Cardiac fibroblast (primary cell): ENCODE results near the gene RDH12.
A peak's percentile ranks its signal among the peaks of the same experiment; 100 is the strongest.

Experiments used
- DNase-seq, 2 donors: peaks; one replicate each; pipeline versions ENCODE4 v3.0.0 to v3.0.0-alpha.2; 2010; ENCODE audit warnings: low read depth in 2 of 2
- H3K4me3 ChIP-seq, 2 donors: replicated peaks in 1 of 2; 1 replicate in 1 of 2; 2 replicates in 1 of 2; pipeline ENCODE4 v1.5.1; 2011; ENCODE audit warnings: low read depth in 2 of 2, low read length in 2 of 2, mild to moderate bottlenecking in 2 of 2, moderate library complexity in 1 of 2
- CTCF ChIP-seq: IDR thresholded peaks from one replicate; pipeline ENCODE4 v1.5.1; 2011; ENCODE audit warnings: low read depth, mild to moderate bottlenecking, low read length, inconsistent platforms

Gene RDH12

GRCh38 chr14:67736771-67737170 is 35.1 kb downstream of the RDH12 start:
- no peak for DNase-seq
- no peak for TF ChIP-seq CTCF
- H3K4me3 ChIP-seq, result no peak overlapping the region

GRCh38 chr14:67738740-67739504 is 37.2 kb downstream of the RDH12 start:
- TF ChIP-seq CTCF, result no peak
- no peak overlapping the region for H3K4me3 ChIP-seq
- DNase-seq, result peak; percentile 97 to 99

- TF ChIP-seq CTCF, result no peak
- H3K4me3 ChIP-seq, result no peak overlapping the region
- DNase-seq, result no peak
Measured at GRCh38 chr14:67744046-67744445, 42.4 kb downstream of the RDH12 start.

GRCh38 chr14:67746927-67747326 is 45.2 kb downstream of the RDH12 start:
- no peak overlapping the region for H3K4me3 ChIP-seq
- TF ChIP-seq CTCF, result no peak
- DNase-seq, result no peak

GRCh38 chr14:67748312-67748711 is 46.6 kb downstream of the RDH12 start:
- H3K4me3 ChIP-seq, result no peak overlapping the region
- no peak for TF ChIP-seq CTCF

GRCh38 chr14:67749341-67750084 is 47.8 kb downstream of the RDH12 start:
- TF ChIP-seq CTCF, result no peak
- DNase-seq, result peak in 1 of 2 donors; percentile 56
- H3K4me3 ChIP-seq, result no peak overlapping the region

More at GRCh38 chr14:67748312-67748711, 46.6 kb downstream of the RDH12 start:
- no peak for DNase-seq
